Measurements from ENCODE around the gene COL24A1.

Gene COL24A1

DNA sequence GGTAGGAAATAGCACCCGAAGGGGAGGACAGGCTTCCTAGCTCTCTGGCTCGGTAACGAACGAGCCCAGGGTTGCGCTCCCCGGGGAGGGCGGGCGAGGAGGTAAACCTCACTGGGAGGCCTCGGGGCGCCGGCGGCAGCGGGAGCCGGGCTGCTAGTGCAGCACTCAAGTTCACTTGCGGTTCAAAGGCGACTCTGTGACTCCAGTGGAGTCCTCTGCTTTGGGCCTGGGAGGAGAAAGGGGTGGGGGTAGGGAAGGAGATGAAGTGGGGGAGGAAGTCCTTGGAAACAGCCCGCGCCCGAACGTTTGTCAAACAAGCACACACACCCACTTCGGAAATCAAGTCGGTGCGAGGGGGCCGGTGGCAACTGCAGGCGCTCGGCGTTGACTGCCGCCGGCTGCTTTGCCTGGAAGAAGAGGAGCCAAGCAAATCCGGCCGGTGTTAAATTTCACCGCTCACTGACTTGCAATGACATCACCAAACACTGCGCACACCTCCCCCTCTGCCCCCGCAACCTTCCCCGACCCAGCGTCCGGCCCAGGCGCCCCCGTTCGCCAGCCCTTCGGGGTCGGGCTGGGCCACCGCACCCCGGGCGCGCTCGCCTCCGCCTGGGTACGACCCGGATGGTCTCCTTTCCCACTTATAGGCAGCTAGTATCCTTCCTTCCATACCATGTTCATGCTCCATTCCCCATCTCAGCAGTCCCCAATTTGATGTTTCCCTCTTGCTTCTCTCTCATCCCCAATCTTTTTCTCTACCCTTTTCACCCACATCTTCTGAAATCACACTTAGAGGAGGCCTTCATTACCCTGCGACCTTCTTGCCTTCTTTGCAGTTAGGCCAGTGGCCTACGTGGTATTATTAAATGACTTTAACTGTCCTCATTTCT lies at the start of gene COL24A1:
TSS of gene COL24A1 (minus strand) at position 207 of the 890 bp plus-strand sequence. CDS start 376 bp downstream, outside the sequence.
- DNase-seq: no peak

DNA sequence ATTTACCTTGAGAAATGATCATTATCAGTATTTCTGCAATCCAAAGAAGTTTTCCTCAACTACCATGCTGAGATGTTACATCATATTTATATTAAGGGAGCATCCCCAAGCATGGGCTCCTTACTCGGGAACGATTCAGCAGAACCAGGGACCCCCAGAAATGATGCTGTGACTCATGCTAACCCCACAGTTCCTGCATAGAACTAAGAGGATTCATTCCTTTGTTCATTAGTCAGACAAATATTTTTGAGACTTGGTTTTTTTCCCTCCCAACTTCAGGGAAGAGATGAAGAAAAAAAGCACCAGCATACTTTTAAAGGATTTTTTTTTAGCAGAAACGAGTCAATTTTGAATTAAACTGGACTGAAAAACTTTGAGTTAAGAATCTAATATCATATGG lies 49.2 kb upstream of the COL24A1 start:
- DNase-seq: no peak

DNA sequence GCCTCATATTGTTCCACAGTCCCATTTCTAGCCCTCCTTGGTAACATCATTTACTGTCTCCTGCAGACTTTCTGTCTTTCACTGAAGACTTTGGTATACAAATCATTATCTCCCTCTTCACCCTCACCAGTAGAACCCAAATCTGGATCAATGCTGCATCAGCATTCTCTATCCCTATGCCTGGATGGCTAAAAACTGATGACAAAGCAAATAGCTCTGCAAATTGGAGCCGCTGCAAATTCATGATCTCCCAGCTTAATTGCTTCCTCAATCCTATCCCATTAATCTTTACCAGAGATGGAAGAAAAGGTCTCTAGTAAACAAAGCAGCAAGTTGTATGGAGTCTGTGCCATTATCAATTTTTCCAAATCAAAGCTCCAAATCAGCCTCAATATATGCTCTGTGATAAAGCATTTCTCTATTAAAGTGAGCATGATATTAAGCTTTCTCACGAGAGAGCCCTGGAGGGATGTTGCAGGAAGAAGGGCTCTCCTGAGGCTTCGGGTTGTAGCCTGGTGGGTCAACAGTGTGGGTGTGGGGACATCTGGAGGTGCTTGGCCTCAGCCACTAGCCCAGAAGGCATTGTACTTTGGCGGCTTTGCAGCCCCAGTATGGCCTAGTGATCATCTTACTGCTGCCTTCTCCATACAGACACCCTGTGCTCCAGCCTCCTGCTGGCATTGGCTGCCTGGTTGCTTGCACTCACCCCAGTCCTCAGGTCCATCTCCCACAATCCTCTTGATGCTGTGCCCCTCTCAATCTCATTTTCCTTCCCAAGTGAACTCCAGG lies 46.2 kb upstream of the COL24A1 start:
- no peak for DNase-seq

DNA sequence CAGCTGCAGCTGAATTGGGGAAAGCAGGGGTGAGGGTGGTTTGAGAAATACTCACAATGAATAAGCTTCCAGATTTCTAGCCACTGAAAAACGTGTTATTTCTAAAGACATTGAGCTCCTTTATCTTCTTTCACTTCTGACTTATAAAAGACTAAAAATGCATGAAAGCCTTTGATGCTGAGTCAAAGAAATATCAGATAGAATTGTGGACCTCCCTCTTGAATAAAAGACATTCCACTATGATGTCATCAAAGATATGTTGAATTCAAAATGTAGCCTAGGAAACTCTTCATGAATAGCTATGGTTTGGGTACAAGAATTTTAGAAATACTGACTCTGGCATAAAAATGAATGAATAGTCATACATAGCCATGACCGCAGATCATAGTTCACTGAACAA lies 44.7 kb upstream of the COL24A1 start:
- DNase-seq: no peak

DNA sequence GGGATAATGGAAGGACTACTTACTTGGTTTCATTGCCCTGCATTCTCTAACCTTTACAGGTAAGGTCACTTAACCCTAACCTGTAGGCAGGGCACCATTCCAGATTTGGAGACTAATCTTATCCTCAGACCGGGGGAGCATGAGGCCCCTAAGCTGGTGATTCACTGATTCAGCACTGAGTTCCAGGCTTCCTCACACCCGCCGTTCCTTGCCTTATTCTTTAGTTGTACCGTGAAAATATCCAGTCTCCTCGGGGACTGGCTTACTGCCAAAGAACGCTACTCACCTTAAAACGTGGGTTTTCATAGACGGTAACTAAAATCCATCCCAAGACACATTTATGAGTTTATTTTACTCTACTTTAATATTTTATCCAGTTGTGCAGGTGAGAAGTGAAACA lies 44.3 kb upstream of the COL24A1 start:
- DNase-seq: no peak

DNA sequence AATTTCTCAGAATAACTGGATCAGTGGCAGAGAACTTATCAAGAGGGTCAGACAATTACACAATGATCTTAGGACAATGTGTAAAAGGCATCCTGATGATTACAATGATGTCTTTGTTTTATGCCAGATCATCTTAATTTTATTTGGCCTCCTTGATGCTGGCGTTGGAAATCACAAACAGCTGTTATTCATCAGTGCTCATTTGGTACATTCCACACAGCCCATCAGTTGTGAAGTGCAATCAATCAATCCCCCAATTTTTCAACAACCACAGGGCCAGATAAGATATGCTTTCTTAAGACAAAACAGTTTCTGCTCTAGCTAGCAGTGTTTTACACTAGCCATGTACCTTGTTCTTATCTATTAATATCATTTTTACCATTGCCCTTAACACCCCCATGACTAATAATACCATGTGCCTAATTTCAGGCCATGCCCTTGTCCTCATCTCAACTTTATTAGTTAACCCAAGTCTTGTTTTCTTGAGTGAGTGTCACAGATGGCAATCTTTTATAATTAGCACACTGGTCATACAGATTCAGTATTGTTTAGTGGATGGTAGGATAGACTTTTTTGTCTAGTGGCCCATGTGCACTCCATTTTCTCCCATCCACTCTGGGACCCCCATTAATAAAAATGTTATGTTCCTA lies 40.8 kb upstream of the COL24A1 start:
- no peak for DNase-seq

DNA sequence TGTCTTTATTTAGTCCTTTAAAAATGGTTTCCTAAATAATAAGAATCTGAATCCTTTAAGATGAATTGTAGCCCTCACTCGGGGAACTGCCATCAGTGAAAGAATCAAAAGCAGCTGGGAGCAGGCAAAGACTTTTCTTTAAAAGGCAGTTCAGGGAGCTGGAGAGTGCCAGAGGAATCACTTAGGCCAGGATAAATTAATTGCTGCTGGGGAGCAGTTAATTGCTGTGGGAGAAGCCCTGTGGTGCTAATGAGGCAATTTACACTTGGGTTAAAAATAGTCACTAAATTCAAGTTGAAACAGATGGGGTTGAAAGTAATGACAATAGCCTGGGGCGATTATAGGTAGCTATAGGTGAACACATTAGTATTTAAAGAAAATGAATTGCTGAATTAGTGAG lies 38.7 kb upstream of the COL24A1 start:
- no peak for DNase-seq

DNA sequence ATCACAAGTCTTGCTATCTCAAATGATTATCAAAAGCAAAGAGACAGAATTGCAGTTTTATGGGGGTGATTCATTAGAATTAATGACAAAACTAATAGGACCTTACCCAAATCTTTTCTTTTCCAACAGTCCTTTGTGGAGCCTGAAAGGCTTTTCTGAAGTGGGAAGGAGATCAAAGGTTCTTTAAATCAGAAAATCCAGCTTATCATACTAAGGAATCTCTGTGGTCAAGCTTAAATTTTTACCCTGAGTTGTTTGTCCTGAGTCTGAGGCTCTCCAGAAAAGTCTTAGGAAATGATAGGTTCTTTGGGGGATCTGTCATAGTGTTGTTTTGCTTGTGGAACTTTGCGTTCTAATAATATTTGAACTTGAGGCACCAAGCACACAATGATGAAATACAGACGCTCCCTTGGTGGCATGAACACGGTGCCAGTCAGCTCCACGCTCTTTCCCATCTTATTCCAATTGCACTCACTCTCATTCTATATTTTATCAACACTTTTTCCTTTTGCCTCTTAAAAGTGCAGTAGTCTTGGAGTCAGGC lies 38.0 kb upstream of the COL24A1 start:
- DNase-seq: no peak

DNA sequence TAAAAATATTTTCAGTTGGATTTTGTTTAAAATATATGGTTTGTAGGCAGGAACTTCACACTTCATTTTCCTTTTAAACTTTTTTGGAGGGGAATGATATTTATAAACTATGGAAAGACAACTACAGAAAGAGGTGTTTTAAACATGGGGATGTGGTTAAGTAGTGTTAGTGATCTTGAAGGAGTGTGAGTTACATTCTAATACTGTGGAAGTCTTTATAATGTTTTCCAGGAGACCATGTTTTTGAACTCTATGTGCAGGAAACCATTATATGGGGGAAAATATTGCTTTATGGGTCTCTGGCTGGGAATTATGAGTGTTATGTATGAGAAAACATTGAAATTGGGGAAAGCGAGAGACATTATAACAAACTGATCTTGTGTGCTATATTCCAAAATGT lies 35.8 kb upstream of the COL24A1 start:
- DNase-seq: no peak

DNA sequence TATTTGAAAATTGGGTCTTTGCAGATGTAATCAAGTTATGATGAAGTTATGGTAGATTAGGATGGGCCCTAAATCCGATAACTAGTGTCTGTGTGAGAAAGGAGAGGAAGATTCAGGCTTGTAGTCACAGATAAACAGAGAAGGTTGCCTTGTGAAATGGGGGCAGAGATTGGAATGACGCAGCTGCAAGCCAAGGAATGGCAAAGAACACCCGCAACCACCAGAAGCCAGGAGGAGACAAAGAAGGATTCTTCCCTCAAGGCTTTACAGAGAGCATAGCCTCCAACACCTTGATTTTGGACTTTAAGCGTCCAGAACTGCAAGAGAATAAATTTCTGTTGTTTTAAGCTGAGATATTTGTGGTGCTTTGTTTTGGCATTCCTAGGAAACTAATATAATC lies 35.4 kb upstream of the COL24A1 start:
- DNase-seq: no peak

DNA sequence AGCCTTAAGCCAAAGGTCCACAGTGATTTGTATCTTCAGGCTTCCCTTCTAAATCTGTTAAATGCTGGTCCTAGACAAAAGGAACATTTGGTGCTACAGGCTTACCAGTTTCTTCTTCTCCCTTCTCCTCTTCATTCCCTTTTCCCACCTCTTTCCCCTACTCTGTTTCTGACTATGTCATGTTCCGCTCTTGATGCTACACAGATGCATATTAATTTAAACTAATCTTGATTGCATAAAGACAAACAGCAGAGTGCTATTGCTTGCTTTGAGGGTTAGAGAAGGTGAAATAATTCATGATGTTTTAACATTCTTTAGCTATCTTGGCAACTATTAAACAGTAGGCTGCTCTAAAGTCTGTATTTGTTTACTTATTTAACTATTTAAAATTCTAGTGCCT lies 34.3 kb upstream of the COL24A1 start:
- DNase-seq: no peak

DNA sequence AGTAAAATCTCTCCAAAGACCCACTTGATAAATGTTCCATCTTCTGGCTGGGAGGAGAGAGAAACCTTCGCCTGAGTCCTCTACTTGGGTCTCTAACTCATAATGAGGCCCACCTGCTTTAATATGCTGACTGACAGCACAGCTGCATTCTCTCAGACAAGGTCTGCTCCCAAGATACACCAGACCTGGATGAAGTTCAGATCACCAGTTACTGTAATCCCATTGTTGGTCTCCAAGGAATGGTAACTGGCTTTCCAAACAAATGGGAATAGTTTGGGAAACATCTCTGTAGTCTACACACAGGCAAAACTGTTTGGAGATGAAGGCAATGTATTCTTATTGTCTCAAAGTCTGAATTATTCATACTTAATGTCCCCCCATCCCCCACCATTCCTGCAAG lies 27.9 kb upstream of the COL24A1 start:
- no peak for DNase-seq

DNA sequence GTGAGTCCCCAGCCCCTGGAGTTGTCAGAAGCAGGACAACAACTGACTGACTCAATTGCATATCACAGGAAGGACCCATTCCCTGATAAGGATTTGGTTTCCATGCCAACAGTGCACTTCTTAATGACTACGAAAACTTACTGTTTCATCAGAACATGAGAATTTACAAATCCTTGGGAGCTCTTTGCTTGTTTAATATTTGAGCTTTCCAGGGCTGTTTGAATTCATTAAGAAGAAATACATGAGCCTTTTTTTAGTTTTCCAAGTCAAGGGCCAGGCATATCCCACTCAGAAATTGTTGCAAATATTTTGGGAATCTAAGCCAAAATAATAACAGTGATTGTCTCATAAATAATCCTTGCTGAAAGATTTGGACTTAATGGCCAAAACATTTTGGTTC lies 27.2 kb upstream of the COL24A1 start:
- no peak for DNase-seq

DNA sequence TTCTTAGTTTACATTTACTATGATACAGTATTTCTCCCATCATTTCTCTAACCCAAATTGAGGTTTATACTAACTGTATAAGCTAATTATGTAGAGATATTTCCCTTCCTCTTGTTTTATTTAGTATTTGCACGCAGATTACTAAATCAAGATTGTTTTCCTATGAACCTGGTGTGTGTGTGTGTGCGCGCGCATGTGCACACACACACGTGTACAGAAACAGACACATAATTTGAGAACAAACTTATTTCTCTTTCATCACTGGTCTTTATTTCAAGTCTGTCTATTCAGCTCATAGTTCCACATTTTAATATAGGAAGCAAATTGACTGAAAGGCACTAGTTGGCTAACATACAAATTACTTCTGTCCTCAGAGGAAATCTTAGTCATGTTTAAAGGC lies 19.7 kb upstream of the COL24A1 start:
- DNase-seq: no peak

DNA sequence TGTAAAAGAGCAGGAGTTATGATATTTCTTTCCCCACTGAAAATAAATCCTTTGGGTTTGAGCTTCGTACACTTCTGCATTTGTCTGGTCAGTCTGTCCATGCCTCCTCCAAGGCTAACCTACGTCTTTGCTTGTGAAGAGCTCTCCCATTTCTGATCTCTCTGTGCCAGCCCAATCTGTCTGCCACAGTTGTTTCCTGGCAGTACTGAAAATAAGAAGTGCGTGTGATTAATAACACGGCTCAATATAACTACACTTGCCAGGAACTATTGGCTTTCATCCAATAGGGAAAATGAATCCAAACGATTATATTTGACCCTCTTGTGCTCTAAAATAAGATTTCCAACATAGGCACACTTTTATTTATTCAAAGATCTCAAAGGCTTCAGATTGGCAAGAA lies 19.2 kb upstream of the COL24A1 start:
- no peak for DNase-seq

DNA sequence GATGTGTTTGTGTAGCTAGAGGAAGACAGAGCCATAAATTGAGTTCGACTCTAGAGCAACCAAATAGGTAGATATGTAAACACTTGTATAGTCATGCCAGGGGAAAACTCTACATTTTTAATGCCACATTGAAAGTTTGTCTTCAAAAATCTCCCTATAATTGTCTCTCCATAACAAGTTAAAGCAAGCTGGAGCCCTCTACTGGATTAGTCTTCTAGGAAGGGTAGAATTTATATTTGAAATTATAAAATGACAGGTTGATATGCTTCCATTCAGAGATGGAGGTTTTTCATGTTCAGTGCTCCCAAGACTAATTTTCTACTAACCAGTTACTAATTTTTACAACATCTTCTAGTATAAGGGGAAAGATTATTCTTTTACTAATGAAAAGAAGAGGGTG lies 13.1 kb upstream of the COL24A1 start:
- DNase-seq: no peak

DNA sequence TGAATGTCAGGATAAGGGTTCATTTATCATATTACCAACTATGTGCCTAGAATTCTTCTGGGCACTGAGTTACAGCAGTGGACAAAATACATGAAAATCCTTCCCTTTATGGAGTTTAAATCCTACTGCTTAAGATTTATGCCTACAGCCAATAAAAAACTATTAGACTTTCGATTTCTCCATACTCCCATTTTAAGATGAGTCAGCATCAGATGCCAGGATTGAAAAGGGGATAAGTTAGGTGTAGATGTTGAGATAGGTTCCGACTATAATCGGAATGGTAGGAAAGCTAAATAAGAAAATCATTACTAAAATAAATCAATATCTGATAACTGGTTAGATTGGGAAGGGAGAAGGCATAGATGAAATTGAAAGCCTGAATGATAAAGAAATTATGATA lies 3.2 kb upstream of the COL24A1 start:
- no peak for DNase-seq

DNA sequence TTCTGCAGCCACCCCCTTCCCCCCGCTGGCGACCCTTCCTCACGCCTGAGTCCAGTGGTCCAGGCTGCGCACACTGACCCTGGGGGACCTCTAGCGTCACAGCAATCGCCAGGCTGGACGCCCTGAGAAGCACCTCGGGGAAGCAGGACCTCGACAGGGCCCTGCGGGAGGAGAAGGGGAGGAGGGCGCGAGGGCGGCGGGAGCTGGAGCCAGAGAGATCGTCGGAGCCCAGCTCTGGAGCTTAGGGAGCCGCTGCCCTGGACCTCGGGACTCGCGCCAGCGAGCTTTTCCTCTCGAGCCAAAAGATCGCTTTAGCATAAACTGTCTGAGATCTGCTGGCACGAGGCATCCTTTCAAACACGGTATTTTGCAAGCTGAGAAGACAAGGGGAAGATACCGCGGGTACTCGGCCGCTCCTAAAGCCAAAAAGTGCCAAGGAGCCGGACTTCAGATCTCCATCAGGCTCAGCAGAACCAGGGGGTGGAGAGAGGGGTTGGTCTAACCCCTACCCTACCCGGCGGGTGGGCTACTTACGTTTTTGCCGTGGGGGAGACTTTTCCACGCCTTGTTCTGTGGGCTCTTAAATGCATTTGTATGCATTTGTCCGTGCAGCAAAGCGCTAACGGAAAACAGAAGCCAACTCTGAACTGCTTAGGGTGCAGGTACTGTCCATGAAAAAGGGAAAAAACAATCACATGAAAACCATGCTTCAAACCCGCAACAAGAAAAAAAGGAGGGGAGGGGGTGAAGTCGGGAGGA lies 586 bp downstream of the COL24A1 start:
- no peak for DNase-seq

DNA sequence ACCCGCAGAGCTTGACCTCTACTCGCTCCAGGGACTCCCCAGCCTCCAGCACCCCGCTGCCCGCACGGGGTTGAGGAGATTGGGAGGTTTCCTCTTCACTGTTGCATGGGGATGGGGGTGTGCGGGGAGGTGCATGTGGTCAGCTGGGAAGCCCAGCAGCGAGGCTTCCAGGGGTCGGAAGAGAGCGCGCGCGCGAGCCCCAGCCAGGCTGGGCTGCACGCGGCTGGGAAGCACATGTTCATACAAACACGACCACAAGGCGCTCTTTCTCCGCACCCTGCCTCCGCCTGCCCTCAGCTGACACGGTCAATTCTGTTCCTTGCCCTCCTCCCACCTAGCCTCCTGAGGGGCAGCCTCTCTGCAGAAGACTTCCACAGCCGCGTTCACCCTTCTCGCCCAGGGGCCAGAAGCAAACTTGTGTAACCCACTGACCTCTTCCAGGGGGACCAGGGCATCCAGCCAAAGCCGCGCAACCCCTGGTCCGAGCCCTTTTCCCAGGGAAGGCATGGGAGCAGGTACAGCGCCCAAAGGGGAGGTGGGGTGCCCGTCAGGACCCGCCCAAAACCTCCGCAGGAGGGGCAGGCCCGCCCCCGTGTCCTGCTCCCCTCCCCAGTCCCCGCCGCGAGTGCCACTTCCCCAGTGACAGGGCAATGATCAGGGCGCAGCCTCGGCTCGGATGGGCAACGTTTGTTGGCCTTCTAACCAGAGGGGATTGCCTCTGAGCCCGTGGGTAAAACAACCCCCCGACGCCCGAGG lies 1.3 kb downstream of the COL24A1 start:
- no peak for DNase-seq

DNA sequence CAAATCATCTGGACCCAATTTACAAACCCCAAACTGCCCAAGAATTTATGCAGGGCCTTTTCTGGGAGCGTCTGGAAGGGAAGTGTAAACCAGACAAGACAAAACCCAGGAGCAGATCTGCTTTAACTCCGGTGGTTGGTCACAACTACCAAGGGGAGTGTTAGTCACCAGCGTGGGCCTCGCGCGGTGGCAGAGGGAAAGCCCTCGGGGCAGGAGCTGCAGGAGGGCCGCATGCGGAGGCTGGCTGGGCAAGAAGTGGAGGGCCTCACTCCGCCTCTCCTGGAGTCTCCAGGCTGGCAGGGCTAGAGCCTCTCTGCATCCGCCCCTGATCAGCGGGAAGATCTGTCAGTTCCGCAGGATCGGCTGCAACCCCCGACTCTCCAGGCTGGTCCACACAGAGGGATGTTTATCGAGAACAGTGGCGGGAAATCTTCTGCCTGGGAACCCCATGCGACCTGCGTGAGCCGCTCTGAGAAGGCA lies 2.0 kb downstream of the COL24A1 start:
- DNase-seq: no peak

DNA sequence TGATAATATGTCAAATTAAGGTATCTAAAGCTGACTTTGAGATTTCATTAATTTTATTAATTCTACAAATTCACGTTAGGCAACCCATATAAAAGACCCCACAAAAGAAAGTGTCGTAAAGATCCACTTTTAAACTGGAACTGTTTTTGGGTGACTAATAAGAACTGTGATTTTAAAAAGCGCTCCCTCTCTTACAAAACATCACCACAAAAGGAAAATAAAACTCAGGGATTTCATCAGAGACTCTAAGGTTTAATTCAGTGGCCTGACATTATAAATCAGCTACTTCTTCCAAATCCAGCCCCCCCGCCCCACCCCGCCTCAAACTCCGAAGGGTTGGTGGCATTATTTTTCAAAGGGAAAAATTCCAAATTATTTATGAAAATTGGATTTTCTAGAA lies 2.7 kb downstream of the COL24A1 start:
- no peak for DNase-seq

DNA sequence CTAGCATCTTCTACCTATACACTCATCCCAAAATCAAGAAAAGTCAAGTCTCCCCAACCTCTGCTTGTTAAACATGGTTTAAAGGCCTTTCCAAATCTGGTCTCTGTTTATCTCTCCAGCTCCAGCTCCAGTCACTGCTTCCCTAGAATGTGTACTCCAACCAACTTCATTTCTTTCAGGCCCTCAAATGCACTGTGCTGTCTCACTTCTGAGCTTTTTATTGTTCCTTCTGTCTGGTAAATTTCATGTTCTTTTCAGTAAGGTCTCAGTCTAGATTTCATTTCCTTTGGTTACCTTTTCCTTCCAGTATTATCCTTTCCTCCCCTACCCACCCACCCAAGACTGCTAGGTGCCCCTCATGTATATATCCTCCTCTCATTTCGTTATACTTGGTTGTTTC lies 3.7 kb downstream of the COL24A1 start:
- DNase-seq: no peak
